Uterus (tissue), 4 donors: ENCODE results near the gene AHI1. TPM values are rescaled to one million over a fixed set of nuclear protein-coding genes. Genes with fewer than 3 reads are reported as not detected.

Source experiments
- DNase-seq, 2 donors: peaks; one replicate each; pipeline ENCODE4 v3.0.0-alpha.2; 2019 to 2020
- H3K27ac ChIP-seq, 2 donors: fragments of 200-600 bp; sonication (generic); 1 replicate in 1 of 2; 2 replicates in 1 of 2; pipeline ENCODE4 v1.5.1; 2016 to 2018
- H3K27me3 ChIP-seq, 2 donors: fragments of 200-600 bp; sonication (generic); one replicate each; pipeline ENCODE4 v1.5.1; 2018 to 2019; ENCODE audit warnings: control low read depth in 1 of 2
- H3K36me3 ChIP-seq, 2 donors: fragments of 200-600 bp; sonication (generic); one replicate each; pipeline ENCODE4 v1.5.1; 2019; ENCODE audit warnings: control low read depth in 1 of 2
- H3K4me1 ChIP-seq, 2 donors: fragments of 200-600 bp; sonication (generic); one replicate each; pipeline ENCODE4 v1.5.1; 2018 to 2019; ENCODE audit warnings: control low read depth in 1 of 2
- H3K4me3 ChIP-seq, 2 donors: fragments of 200-600 bp; sonication (generic); 1 replicate in 1 of 2; 2 replicates in 1 of 2; pipeline ENCODE4 v1.5.1; 2018 to 2019; ENCODE audit warnings: mild to moderate bottlenecking in 1 of 2
- H3K9me3 ChIP-seq, 2 donors: fragments of 200-600 bp; sonication (generic); one replicate each; pipeline ENCODE4 v1.5.1; 2019; ENCODE audit warnings: control low read depth in 1 of 2
- POLR2A ChIP-seq, 2 donors: fragments of 450-650 bp; IDR thresholded peaks; one replicate each; pipeline ENCODE4 v1.6.1; 2016; ENCODE audit warnings: antibody characterized with exemption in 2 of 2, mild to moderate bottlenecking in 1 of 2, moderate library complexity in 1 of 2
- intact Hi-C: fragments of 100-400 bp; cut with DNase I; formaldehyde crosslinking; loops from one replicate; pipeline ENCODE4 v1.15.1; 2023; ENCODE audit warnings: low total_unique reads
- total RNA-seq, 4 donors: library from RNA; depleted of rRNA in 3 of 4; stranded (reverse); fragments of >200 nt in 3 of 4; gene quantifications; one replicate each; pipeline versions ENCODE4 v1.1.0 to v1.2.4, GENCODE V29; 2014 to 2023
- TF ChIP-seq, protein P1 (sequence below), 4 experiments: fragments of 200-600 bp in 2 of 4; fragments of 450-650 bp in 2 of 4; sonication (generic) in 2 of 4; IDR thresholded peaks; one replicate each; pipeline ENCODE4 v1.5.1; 2016 to 2019; ENCODE audit warnings: antibody characterized with exemption in 4 of 4, mild to moderate bottlenecking in 2 of 4, moderate library complexity in 1 of 4
- donor health status: DM: yes; HTN: yes; CAD: no.

Gene AHI1
- total RNA-seq, 4 donors from 2014 or later: 43.5 to 85.1 (median 47.3) TPM

DNA sequence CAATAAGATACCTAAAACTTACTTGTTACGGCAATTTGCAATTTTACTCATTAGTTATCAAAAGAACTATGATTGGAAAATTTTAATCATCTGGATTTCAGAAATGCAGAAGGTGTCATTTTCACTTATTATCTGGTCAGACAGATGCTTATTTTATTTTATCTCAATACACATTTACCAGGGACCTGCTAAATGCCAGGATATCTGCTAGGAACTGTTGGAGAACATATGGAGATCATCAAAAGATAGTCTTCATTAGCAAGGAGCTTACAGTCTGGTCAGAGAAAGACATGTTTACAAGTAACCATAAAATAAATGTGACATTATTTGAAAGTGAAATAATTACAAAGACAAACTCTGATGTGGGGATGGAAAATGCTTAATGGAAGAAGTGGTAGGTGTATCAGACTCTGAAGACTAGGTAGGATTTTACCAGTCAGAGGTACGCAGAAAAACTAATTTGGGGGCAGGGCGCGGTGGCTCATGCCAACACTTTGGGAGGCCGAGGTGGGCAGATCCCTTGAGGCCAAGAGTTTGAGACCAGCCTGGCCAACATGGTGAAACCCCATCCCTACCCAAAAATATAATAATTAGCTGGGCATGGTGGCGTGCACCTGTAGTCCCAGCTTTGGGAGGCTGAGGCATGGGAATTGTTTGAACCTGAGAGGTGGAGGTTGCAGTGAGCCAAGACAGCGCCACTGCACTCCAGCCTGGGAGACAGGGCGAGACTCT is 178.6 kb downstream of the AHI1 start:
- no peaks in the 10 kb centered on the region for H3K4me1 ChIP-seq
- no peaks in the 10 kb centered on the region for H3K9me3 ChIP-seq
- H3K36me3 ChIP-seq: no peaks in the 10 kb centered on the region
- H3K27me3 ChIP-seq: no peaks in the 10 kb centered on the region
- intact Hi-C loops: no loop called here
- DNase-seq: no peak
- no peak overlapping the region for H3K27ac ChIP-seq
- H3K4me3 ChIP-seq: no peak overlapping the region
- TF ChIP-seq, protein P1, sequence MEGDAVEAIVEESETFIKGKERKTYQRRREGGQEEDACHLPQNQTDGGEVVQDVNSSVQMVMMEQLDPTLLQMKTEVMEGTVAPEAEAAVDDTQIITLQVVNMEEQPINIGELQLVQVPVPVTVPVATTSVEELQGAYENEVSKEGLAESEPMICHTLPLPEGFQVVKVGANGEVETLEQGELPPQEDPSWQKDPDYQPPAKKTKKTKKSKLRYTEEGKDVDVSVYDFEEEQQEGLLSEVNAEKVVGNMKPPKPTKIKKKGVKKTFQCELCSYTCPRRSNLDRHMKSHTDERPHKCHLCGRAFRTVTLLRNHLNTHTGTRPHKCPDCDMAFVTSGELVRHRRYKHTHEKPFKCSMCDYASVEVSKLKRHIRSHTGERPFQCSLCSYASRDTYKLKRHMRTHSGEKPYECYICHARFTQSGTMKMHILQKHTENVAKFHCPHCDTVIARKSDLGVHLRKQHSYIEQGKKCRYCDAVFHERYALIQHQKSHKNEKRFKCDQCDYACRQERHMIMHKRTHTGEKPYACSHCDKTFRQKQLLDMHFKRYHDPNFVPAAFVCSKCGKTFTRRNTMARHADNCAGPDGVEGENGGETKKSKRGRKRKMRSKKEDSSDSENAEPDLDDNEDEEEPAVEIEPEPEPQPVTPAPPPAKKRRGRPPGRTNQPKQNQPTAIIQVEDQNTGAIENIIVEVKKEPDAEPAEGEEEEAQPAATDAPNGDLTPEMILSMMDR (IDR thresholded peaks at IDR 0.05): no peak
- no peak for TF ChIP-seq POLR2A (IDR thresholded peaks at IDR 0.05)

DNA sequence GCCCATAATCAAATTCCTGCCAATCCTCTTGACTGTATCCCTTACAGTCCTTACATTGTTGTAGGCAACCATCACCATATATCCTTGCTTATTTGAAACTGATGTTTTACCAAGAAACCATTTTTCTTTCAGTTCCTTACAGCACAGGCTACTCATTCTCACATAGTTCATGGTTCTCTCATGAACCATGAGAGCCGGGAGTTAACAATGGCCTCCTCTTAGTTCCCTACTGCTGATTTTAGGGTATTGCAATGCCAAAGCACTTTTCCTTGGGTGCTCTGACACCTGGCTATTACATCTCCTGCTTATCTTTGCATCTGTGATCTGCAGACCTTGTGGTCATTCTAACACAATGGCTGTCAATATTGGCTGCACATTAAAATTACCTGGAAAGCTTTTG is 183.0 kb downstream of the AHI1 start:
- Histone ChIP-seq H3K36me3 (no peaks in the 10 kb centered on the region), H3K4me3 (no peak overlapping the region), H3K9me3 (no peaks in the 10 kb centered on the region), H3K4me1 (no peaks in the 10 kb centered on the region), H3K27me3 (no peaks in the 10 kb centered on the region), H3K27ac (no peak overlapping the region)
- TF ChIP-seq, protein P1 (IDR thresholded peaks at IDR 0.05): no peak
- TF ChIP-seq POLR2A (IDR thresholded peaks at IDR 0.05): no peak
- intact Hi-C loops: no loop called here
- no peak for DNase-seq

DNA sequence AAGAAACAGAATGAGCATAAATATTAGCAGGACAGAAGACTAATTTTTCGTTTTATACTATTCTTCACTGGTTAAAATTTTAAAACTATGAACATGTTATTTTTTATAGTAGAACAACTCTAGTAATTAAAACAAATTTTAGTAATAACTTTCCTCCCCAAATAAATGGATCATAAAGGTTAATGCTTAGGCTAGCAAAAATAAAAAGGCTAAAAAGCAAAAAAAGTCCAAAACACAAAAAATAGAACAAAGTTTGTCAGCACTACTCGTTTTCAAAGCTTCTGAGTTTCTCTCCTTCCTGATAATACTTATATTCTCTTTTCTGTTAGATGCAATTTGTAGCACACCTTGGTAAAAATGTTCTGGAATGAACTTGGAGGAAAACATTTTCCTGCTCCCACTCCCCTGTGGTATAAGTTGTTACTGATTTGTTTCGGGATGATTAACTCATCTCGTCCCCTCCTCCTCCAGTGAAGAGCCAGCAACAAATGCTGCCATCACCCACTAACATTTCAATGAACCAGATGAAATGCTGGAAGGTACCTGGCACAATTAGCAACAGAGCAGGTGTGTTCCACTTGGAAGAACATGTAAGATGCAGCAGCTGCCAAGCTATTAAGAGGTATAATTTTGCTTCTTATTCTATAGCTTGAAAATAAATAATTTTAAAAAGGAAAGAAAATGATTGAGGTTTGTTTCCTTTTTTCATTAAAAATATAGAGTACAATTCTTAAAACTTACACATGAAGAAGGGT is 185.9 kb downstream of the AHI1 start:
- Histone ChIP-seq H3K4me1 (no peaks in the 10 kb centered on the region), H3K4me3 (no peak overlapping the region), H3K9me3 (no peaks in the 10 kb centered on the region), H3K27ac (no peak overlapping the region), H3K36me3 (no peaks in the 10 kb centered on the region), H3K27me3 (no peaks in the 10 kb centered on the region)
- intact Hi-C loops: no loop called here
- no peak for DNase-seq
- TF ChIP-seq, protein P1 (IDR thresholded peaks at IDR 0.05): no peak
- no peak for TF ChIP-seq POLR2A (IDR thresholded peaks at IDR 0.05)

- intact Hi-C loops: no loop called here
- DNase-seq: no peak
Measured at GRCh38 chr6:135310291-135310690, 187.2 kb downstream of the AHI1 start.

More at GRCh38 chr6:135310291-135310690, 187.2 kb downstream of the AHI1 start:
- Histone ChIP-seq H3K4me3 (no peak overlapping the region), H3K9me3 (no peaks in the 10 kb centered on the region), H3K27me3 (no peaks in the 10 kb centered on the region), H3K36me3 (no peaks in the 10 kb centered on the region), H3K27ac (no peak overlapping the region), H3K4me1 (no peaks in the 10 kb centered on the region)
- no peak for TF ChIP-seq POLR2A (IDR thresholded peaks at IDR 0.05)
- TF ChIP-seq, protein P1 (IDR thresholded peaks at IDR 0.05): no peak
